Neural cell (in vitro differentiated cells): Measurements from ENCODE around the gene LURAP1L. TPM values are rescaled to one million over a fixed set of nuclear protein-coding genes. Genes with fewer than 3 reads are reported as not detected.

Source experiments
- H2AFZ ChIP-seq: fragments of 200-600, 300-800 bp; sonication (generic), shearing (Covaris generic); 2 replicates; pipeline ENCODE4 v1.6.0; 2014; ENCODE audit warnings: low read depth, mild to moderate bottlenecking, antibody characterized with exemption, low read length, moderate library complexity
- H3F3A ChIP-seq: fragments of 200-600 bp; shearing (Covaris generic); 2 replicates; pipeline ENCODE4 v1.6.1; 2016; ENCODE audit warnings: mild to moderate bottlenecking, moderate library complexity, mixed read lengths, antibody characterized with exemption, low read length; ENCODE audit not compliant: insufficient read depth, poor library complexity, severe bottlenecking
- H3K27ac ChIP-seq: fragments of 200-600, 300-800 bp; sonication (generic), shearing (Covaris generic); 2 replicates; pipeline ENCODE4 v1.5.1; 2014; ENCODE audit warnings: mild to moderate bottlenecking, low read length, moderate library complexity
- H3K27me3 ChIP-seq: fragments of 300-800, 200-600 bp; sonication (generic), shearing (Covaris generic); 2 replicates; pipeline ENCODE4 v1.6.0; 2014; ENCODE audit warnings: mild to moderate bottlenecking, low read depth, low read length, moderate library complexity; ENCODE audit not compliant: insufficient read depth
- H3K36me3 ChIP-seq: fragments of 300-800, 200-600 bp; sonication (generic), shearing (Covaris generic); 2 replicates; pipeline ENCODE4 v1.5.1; 2014; ENCODE audit warnings: mild to moderate bottlenecking, antibody characterized with exemption, low read length, moderate library complexity; ENCODE audit not compliant: insufficient read depth
- H3K4me2 ChIP-seq: fragments of 300-800, 200-600 bp; sonication (generic), shearing (Covaris generic); 2 replicates; pipeline ENCODE4 v1.6.0; 2014; ENCODE audit warnings: mild to moderate bottlenecking, low read length
- H3K4me3 ChIP-seq: fragments of 300-800, 200-600 bp; sonication (generic), shearing (Covaris generic); 2 replicates; pipeline ENCODE4 v1.5.1; 2014; ENCODE audit warnings: mild to moderate bottlenecking, low read length, moderate library complexity
- H3K79me2 ChIP-seq: fragments of 200-600 bp; shearing (Covaris generic); replicated peaks from 2 replicates; pipeline ENCODE4 v1.6.0; 2014; ENCODE audit warnings: mild to moderate bottlenecking, low read length, moderate library complexity; ENCODE audit not compliant: insufficient read depth
- H3K9ac ChIP-seq: fragments of 300-800, 200-600 bp; sonication (generic), shearing (Covaris generic); 2 replicates; pipeline ENCODE4 v1.6.1; 2016; ENCODE audit warnings: mild to moderate bottlenecking, low read length, mixed read lengths
- H3K9me2 ChIP-seq: fragments of 200-600 bp; shearing (Covaris generic); 2 replicates; pipeline ENCODE4 v1.6.1; 2016; ENCODE audit warnings: mild to moderate bottlenecking, low read length, mixed read lengths; ENCODE audit not compliant: insufficient read depth
- H3K9me3 ChIP-seq: fragments of 200-600, 300-800 bp; sonication (generic), shearing (Covaris generic); 2 replicates; pipeline ENCODE4 v1.6.1; 2016; ENCODE audit warnings: mild to moderate bottlenecking, mixed run types, low read length, moderate library complexity, mixed read lengths
- H4K20me1 ChIP-seq: fragments of 200-600 bp; shearing (Covaris generic); 2 replicates; pipeline ENCODE4 v1.6.1; 2016; ENCODE audit warnings: mild to moderate bottlenecking, mixed run types; ENCODE audit not compliant: insufficient read depth
- CTCF ChIP-seq: fragments of 450-650 bp; IDR thresholded peaks from 2 replicates; pipeline ENCODE4 v1.5.1; 2014; ENCODE audit warnings: antibody characterized with exemption, mild to moderate bottlenecking, moderate library complexity; ENCODE audit not compliant: poor library complexity, severe bottlenecking
- EP300 ChIP-seq: fragments of 450-650 bp; conservative IDR thresholded peaks from 2 replicates; pipeline ENCODE4 v1.6.1; 2014; ENCODE audit warnings: antibody characterized with exemption, mild to moderate bottlenecking, moderate library complexity; ENCODE audit not compliant: poor library complexity, severe bottlenecking
- EZH2 ChIP-seq: fragments of 200-600, 300-800 bp; shearing (Covaris generic), sonication (generic); IDR thresholded peaks from 2 replicates; pipeline ENCODE4 v1.6.1; 2014; ENCODE audit warnings: antibody characterized with exemption, low read length, borderline replicate concordance, mild to moderate bottlenecking; ENCODE audit not compliant: insufficient read depth, poor library complexity, severe bottlenecking
- MXI1 ChIP-seq: fragments of 450-650 bp; conservative IDR thresholded peaks from 2 replicates; pipeline ENCODE4 v1.6.1; 2014; ENCODE audit warnings: antibody characterized with exemption, mild to moderate bottlenecking; ENCODE audit not compliant: poor library complexity, severe bottlenecking
- POLR2AphosphoS5 ChIP-seq: IDR thresholded peaks from 2 replicates; pipeline ENCODE4 v1.6.1; 2012
- RAD21 ChIP-seq: fragments of 450-650 bp; conservative IDR thresholded peaks from 2 replicates; pipeline ENCODE4 v1.6.1; 2014; ENCODE audit warnings: antibody characterized with exemption, mild to moderate bottlenecking, moderate library complexity
- REST ChIP-seq: IDR thresholded peaks from 2 replicates; pipeline ENCODE4 v1.6.1; 2012; ENCODE audit warnings: borderline replicate concordance
- SMC3 ChIP-seq: fragments of 450-650 bp; conservative IDR thresholded peaks from 2 replicates; pipeline ENCODE4 v1.6.1; 2014; ENCODE audit warnings: antibody characterized with exemption, mild to moderate bottlenecking, moderate library complexity; ENCODE audit not compliant: poor library complexity
- TAF1 ChIP-seq: IDR thresholded peaks from 2 replicates; pipeline ENCODE4 v1.6.1; 2012; ENCODE audit warnings: low read depth
- polyA plus RNA-seq: library from polyadenylated mRNA; depleted of rRNA; stranded (reverse); fragments of >200 nt; gene quantifications from 2 replicates; pipeline ENCODE4 v1.2.3, GENCODE V29; 2014

LURAP1L gene
- polyA plus RNA-seq, 1 donor from 2014 or later: 0.59 TPM

- TF ChIP-seq MXI1: no peak
- no peak for TF ChIP-seq CTCF
- no peak for TF ChIP-seq RAD21
- TF ChIP-seq POLR2AphosphoS5: no peak
- H3K9me3 ChIP-seq: no peaks in the 10 kb centered on the region
- no peaks in the 10 kb centered on the region for H3K9me2 ChIP-seq
- no peak overlapping the region for H2AFZ ChIP-seq
- H3K4me2 ChIP-seq: no peak overlapping the region
- no peak overlapping the region for H3K4me3 ChIP-seq
- H3F3A ChIP-seq: no peaks in the 10 kb centered on the region
- no peaks in the 10 kb centered on the region for H3K36me3 ChIP-seq
- no peaks in the 10 kb centered on the region for H4K20me1 ChIP-seq
- H3K79me2 ChIP-seq: no peaks in the 10 kb centered on the region
- H3K27ac ChIP-seq: no peak overlapping the region
- H3K27me3 ChIP-seq: no peaks in the 10 kb centered on the region
- H3K9ac ChIP-seq: no peak overlapping the region
Measured at GRCh38 chr9:12813960-12814876, 39.4 kb downstream of the LURAP1L start.

- Histone ChIP-seq H2AFZ (no peak overlapping the region), H3K9me2 (no peaks in the 10 kb centered on the region), H3F3A (no peaks in the 10 kb centered on the region), H3K9me3 (no peaks in the 10 kb centered on the region), H3K9ac (no peak overlapping the region), H3K79me2 (no peaks in the 10 kb centered on the region), H3K36me3 (no peaks in the 10 kb centered on the region), H3K4me2 (no peak overlapping the region), H3K4me3 (no peak overlapping the region), H3K27me3 (no peaks in the 10 kb centered on the region), H4K20me1 (no peaks in the 10 kb centered on the region), H3K27ac (no peak overlapping the region)
- no peak for TF ChIP-seq TAF1
- TF ChIP-seq MXI1: no peak
- no peak for TF ChIP-seq POLR2AphosphoS5
- TF ChIP-seq CTCF: no peak
- TF ChIP-seq EZH2: no peak
- no peak for TF ChIP-seq REST
- TF ChIP-seq RAD21: no peak
- TF ChIP-seq EP300: no peak
- no peak for TF ChIP-seq SMC3
Measured at GRCh38 chr9:12814877-12815237, 40.0 kb downstream of the LURAP1L start.
